Parathyroid adenoma (tissue), 2 donors: ENCODE data around the gene AKR1B1.

Experiments
- H2AFZ ChIP-seq: fragments of 300-600 bp; sonication (generic); one replicate; pipeline ENCODE4 v1.7.0; 2017; ENCODE audit warnings: antibody characterized with exemption, mild to moderate bottlenecking
- H3K27ac ChIP-seq: fragments of 300-600 bp; sonication (generic); one replicate; pipeline ENCODE4 v1.7.0; 2017
- H3K27me3 ChIP-seq: fragments of 300-600 bp; sonication (generic); one replicate; pipeline ENCODE4 v1.7.0; 2017; ENCODE audit warnings: low read length; ENCODE audit not compliant: control insufficient read depth, insufficient read depth
- H3K36me3 ChIP-seq: fragments of 300-600 bp; sonication (generic); one replicate; pipeline ENCODE4 v1.7.0; 2017; ENCODE audit warnings: low read length; ENCODE audit not compliant: control insufficient read depth, insufficient read depth
- H3K4me1 ChIP-seq: fragments of 300-600 bp; sonication (generic); one replicate; pipeline ENCODE4 v1.7.0; 2017; ENCODE audit warnings: control low read depth
- H3K4me2 ChIP-seq: fragments of 300-600 bp; sonication (generic); one replicate; pipeline ENCODE4 v1.7.0; 2017; ENCODE audit warnings: low read length
- H3K4me3 ChIP-seq: fragments of 300-600 bp; sonication (generic); one replicate; pipeline ENCODE4 v1.7.0; 2017; ENCODE audit warnings: low read depth, low read length
- H3K79me2 ChIP-seq: fragments of 300-600 bp; sonication (generic); one replicate; pipeline ENCODE4 v1.7.0; 2017; ENCODE audit warnings: control low read depth
- H3K9ac ChIP-seq: fragments of 300-600 bp; sonication (generic); one replicate; pipeline ENCODE4 v1.7.0; 2017; ENCODE audit warnings: mild to moderate bottlenecking
- H3K9me3 ChIP-seq: fragments of 300-600 bp; sonication (generic); one replicate; pipeline ENCODE4 v1.7.0; 2017; ENCODE audit warnings: low read length; ENCODE audit not compliant: control insufficient read depth
- CTCF ChIP-seq: fragments of 300-600 bp; sonication (generic); IDR thresholded peaks from one replicate; pipeline ENCODE4 v1.7.0; 2017; ENCODE audit warnings: antibody characterized with exemption, mild to moderate bottlenecking
- donor health status: primary hyperparathyroidism.

The AKR1B1 gene

GRCh38 chr7:134485203-134485602 lies 26.3 kb upstream of the AKR1B1 start:
- TF ChIP-seq CTCF = no peak
- Histone ChIP-seq H3K27me3 (no peaks in the 10 kb centered on the region), H3K4me1 (no peaks in the 10 kb centered on the region), H3K36me3 (no peaks in the 10 kb centered on the region), H3K79me2 (no peaks in the 10 kb centered on the region), H3K4me2 (no peak overlapping the region), H3K9ac (no peak overlapping the region), H2AFZ (no peak overlapping the region), H3K4me3 (no peak overlapping the region), H3K27ac (no peak overlapping the region), H3K9me3 (no peaks in the 10 kb centered on the region)

GRCh38 chr7:134483296-134483695 lies 24.4 kb upstream of the AKR1B1 start:
- H3K9me3 ChIP-seq = no peaks in the 10 kb centered on the region
- H3K36me3 ChIP-seq = no peaks in the 10 kb centered on the region
- H3K4me1 ChIP-seq = peaks cover 4% of the 10 kb centered on the region
- no peak for TF ChIP-seq CTCF
- H3K4me2 ChIP-seq = no peak overlapping the region
- no peak overlapping the region for H2AFZ ChIP-seq
- H3K79me2 ChIP-seq = no peaks in the 10 kb centered on the region
- no peak overlapping the region for H3K4me3 ChIP-seq
- no peak overlapping the region for H3K27ac ChIP-seq
- H3K27me3 ChIP-seq = no peaks in the 10 kb centered on the region
- H3K9ac ChIP-seq = no peak overlapping the region

DNA sequence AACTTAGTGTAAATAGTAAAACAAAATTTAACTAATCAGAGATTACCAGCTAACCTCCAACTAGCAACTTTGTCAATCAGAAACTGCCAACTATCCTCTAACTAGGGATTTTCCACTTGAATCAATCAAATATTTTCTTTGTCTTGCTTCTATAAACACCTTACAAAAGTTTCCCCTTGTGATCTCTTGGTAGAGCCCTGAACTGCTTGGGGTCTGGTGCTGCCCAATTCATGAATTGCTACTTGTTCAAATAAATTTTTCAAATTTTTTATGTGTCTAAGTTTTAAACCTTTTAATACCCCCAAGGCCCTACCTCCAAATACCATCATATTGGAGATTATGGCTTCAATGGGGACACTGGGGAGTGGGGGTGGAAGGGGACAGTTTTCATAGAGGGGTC lies 24.0 kb upstream of the AKR1B1 start:
- Histone ChIP-seq H3K4me3 (no peak overlapping the region), H3K36me3 (no peaks in the 10 kb centered on the region), H3K27me3 (no peaks in the 10 kb centered on the region), H3K4me1 (peaks cover 9% of the 10 kb centered on the region), H3K9ac (no peak overlapping the region), H3K4me2 (no peak overlapping the region), H3K9me3 (no peaks in the 10 kb centered on the region), H3K79me2 (no peaks in the 10 kb centered on the region), H3K27ac (no peak overlapping the region), H2AFZ (no peak overlapping the region)
- TF ChIP-seq CTCF = no peak

- no peak overlapping the region for H2AFZ ChIP-seq
These were observed 22.3 kb upstream of the AKR1B1 start for GRCh38 chr7:134481167-134481566.

More at GRCh38 chr7:134481167-134481566, 22.3 kb upstream of the AKR1B1 start:
- TF ChIP-seq CTCF = no peak
- Histone ChIP-seq H3K36me3 (no peaks in the 10 kb centered on the region), H3K27ac (no peak overlapping the region), H3K9ac (no peak overlapping the region), H3K79me2 (no peaks in the 10 kb centered on the region), H3K4me1 (peaks cover 12% of the 10 kb centered on the region), H3K4me3 (no peak overlapping the region), H3K27me3 (no peaks in the 10 kb centered on the region), H3K4me2 (no peak overlapping the region), H3K9me3 (no peaks in the 10 kb centered on the region)
